ENCODE results near the gene FOXP1. TPM values are rescaled to one million over a fixed set of nuclear protein-coding genes. Genes with fewer than 3 reads are reported as not detected.

Gene FOXP1
- polyA plus RNA-seq, 5 donors, result 88.9 to 130 (median 123) TPM

GRCh38 chr3:71310359-71310979, 273.1 kb downstream of the FOXP1 start:
- DNase-seq, result no peak

- no peak for DNase-seq
Observed at GRCh38 chr3:71309886-71310285, 273.6 kb downstream of the FOXP1 start.

GRCh38 chr3:71309342-71309741, 274.2 kb downstream of the FOXP1 start:
- no peak for DNase-seq

GRCh38 chr3:71308836-71309235, 274.7 kb downstream of the FOXP1 start:
- DNase-seq, result no peak

- peak; percentile 75 to 84 for DNase-seq
Observed at GRCh38 chr3:71307991-71308697, 275.4 kb downstream of the FOXP1 start.

- DNase-seq, result no peak
Observed at GRCh38 chr3:71305231-71306206, 278.0 kb downstream of the FOXP1 start.

- DNase-seq, result no peak
Observed at GRCh38 chr3:71304684-71305083, 278.8 kb downstream of the FOXP1 start.

GRCh38 chr3:71304247-71304646, 279.3 kb downstream of the FOXP1 start:
- no peak for DNase-seq

- DNase-seq, result no peak
Observed at GRCh38 chr3:71303627-71304200, 279.8 kb downstream of the FOXP1 start.

- no peak for DNase-seq
Observed at GRCh38 chr3:71302604-71303003, 280.9 kb downstream of the FOXP1 start.

GRCh38 chr3:71300951-71301393, 282.6 kb downstream of the FOXP1 start:
- DNase-seq, result no peak

- DNase-seq, result no peak
Observed at GRCh38 chr3:71299160-71299559, 284.4 kb downstream of the FOXP1 start.

- no peak for DNase-seq
Observed at GRCh38 chr3:71294919-71295318, 288.6 kb downstream of the FOXP1 start.

- no peak for DNase-seq
Observed at GRCh38 chr3:71290301-71290700, 293.2 kb downstream of the FOXP1 start.

GRCh38 chr3:71288269-71288930, 295.1 kb downstream of the FOXP1 start:
- DNase-seq, result no peak

GRCh38 chr3:71285086-71285485, 298.4 kb downstream of the FOXP1 start:
- DNase-seq, result no peak

- DNase-seq, result no peak
Observed at GRCh38 chr3:71282976-71283375, 300.6 kb downstream of the FOXP1 start.

- no peak for DNase-seq
Observed at GRCh38 chr3:71281280-71281679, 302.2 kb downstream of the FOXP1 start.

- DNase-seq, result no peak
Observed at GRCh38 chr3:71277341-71277740, 306.2 kb downstream of the FOXP1 start.

- DNase-seq, result no peak
Observed at GRCh38 chr3:71276531-71276930, 307.0 kb downstream of the FOXP1 start.

- no peak for DNase-seq
Observed at GRCh38 chr3:71273453-71273852, 310.1 kb downstream of the FOXP1 start.
